Skin of body (tissue), 2 donors: ENCODE measurements around the gene CTAGE4. TPM values are rescaled to one million over a fixed set of nuclear protein-coding genes. Genes with fewer than 3 reads are reported as not detected.
"Not testable (repeated sequence)": the region's sequence is repeated elsewhere in the genome, so short reads cannot be mapped to it uniquely, and the experiment has no call there.

Experiments
- DNase-seq: peaks from one replicate; lab custom pipeline; 2025; lab: John Stamatoyannopoulos, UW
- total RNA-seq: library from RNA; depleted of rRNA; stranded (reverse); fragments of >200 nt; gene quantifications from one replicate; pipeline ENCODE4 v1.2.3, GENCODE V29; 2014

CTAGE4 gene
- total RNA-seq, 1 donor from 2014 or later: 9.1 TPM

DNA sequence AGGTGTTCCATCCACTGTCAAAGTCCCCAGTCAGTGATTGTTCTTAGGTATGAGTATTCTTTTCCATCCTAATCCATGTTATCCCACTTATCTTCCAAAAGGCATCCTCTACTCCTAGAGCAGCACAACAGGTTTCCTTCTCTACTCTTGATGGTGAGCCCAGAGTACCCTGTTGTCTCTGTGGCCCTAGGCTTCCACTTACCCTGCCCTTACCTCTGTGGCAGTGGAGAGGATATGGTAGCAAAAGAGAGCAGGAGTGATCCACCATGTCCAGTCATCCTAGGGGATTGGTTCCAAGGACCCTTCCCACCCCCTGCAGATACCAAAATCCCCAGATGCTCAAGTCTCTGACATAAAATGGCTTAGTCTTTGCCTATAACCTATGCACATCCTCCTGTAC lies 33.9 kb downstream of the CTAGE4 start:
- not testable (repeated sequence) for DNase-seq

DNA sequence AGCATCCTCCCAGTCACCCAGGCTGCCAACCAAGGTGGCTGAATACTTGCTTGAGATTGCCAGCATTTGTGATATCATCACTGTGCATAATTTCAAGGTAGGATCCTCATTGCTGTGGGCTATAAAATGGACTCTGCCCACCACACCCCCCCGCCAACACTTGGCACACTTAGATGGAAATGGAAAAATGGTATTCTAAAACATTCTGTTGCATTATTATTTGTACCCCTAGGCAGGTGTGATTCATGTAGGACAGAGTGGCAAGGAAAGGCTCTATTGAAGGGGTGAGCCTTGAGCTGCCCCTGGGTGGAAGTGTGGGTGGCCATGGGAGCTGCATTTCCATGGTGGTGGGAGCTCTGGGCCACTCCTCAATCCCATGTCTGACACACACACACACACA lies 35.3 kb downstream of the CTAGE4 start:
- DNase-seq: not testable (repeated sequence)

DNA sequence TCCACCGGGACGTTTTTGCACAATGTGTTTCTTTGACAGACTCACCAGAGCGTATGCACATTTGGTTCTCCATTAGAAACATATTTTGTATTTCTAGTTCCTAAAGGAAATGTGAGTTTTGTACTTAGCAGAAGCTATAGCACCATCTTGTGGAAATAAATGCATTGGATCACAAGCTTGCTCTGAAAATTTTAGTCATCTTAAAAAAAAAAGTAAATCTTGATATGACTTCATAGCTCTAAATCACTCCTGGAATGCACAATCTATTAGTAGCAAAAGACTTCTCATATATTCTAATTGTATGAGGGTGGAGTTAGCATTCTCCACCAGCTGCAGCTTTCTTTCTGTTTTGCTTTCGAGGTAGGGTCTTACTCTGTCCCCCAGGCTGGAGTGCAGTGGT lies 35.9 kb downstream of the CTAGE4 start:
- not testable (repeated sequence) for DNase-seq

DNA sequence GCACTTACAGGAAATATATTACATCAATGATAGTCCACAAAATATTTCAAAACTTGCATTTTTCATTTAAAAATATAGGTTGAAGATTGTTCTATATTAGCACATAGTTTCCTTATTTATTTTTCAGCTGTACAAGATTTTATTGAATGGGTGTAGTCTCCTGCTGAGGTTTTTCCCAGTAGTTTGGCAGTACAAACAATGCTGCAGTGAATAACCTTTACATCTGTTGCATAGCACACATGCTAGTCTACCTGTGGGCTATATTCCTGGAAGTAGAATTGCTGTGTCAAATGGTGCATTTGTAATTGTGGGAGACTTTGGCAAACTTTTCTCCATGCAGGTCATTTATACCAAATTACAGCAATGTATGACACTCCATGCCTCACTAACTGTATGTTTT lies 37.3 kb downstream of the CTAGE4 start:
- DNase-seq: not testable (repeated sequence)

DNA sequence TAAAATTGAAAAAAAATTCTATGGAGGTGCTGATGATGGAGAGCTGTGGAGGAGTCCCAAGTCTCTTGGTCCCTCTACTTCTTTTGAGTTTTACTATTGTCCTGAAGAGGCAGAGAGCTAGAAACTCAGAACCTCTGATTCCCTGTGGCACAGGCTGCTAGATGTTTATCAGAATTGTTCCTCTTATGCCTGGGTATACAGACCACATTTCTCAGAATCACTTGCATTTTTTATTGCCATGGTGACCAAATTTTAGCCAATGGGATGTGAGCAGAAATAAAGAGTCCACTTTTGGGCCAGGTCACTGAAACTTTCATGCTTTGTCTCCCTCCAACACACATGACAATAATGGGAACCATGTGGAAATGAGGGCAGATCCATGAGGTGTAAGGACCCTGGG lies 40.4 kb downstream of the CTAGE4 start:
- DNase-seq: not testable (repeated sequence)

DNA sequence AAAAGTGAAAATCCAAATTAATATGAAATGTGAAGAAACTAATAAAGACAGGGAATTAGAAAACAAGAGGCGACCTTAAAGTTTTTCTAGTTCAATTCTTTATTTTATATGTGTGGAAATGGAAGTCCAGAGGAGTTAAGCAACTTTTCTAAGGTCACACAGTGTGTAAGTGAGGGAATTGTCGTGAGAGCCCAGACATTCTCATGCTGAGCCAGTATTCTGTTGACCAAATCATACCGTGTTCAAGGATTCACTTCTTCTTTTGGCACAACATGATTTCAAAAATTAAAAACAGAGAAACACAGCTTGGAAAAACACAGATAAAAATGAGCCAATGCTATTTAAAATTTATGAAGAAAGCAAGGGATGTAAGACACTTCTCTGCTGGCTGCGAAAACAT lies 43.6 kb downstream of the CTAGE4 start:
- not testable (repeated sequence) for DNase-seq

DNA sequence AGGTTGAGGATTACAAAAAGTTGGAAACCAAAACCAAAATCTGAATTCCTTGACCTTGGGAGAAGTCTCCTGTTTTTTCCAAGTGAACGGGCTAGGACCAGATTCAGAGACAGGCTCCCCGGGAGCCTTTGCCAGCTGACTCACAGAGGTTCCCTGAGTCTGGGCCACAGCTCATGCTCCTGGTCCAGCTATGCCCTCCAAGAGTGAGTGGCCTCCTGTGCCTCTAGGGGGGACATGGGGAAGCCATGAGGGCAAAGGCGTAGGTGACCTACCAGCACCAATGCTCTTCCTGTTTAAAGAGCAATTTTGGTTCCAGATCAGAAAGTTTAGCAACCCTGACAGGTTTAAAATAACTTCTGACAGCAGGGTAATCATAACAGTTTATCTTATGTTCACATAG lies 45.5 kb downstream of the CTAGE4 start:
- DNase-seq: not testable (repeated sequence)

DNA sequence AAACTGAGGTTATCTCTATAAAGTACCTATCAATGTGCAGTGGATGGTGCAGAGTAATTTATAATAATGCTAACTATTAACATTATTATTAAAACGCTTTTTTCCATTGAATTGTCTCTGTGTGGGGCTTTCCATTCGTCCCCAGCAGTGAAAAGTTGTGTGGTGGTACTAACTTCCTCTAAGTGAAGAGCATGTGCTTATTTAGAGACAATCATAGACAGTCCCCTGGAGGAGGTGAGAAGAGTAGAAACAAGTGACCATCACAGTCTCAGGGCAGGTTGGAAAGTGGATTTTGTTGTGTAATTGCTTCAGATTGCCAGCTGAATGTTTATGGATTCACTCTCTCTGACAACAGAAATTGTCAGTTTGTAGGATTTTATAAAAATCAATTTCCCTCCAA lies 47.8 kb downstream of the CTAGE4 start:
- not testable (repeated sequence) for DNase-seq

DNA sequence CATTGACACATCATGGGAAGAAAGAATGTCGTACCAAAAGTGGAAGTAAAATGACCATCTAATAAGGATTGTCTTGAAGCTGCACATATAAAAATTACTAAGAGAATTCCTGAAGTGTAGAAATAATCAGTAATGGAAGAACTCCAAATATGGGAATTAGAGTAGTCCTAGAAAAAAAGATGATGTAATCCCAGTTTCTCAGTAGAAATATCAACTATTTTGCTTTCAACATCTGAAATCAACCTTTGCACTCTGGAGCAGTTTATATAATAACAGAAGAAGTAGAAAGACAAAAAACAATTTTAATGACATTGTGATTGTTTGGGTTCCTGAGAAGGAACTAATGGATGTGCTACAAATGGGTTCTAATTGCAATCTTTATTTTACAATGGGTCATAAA lies 49.8 kb downstream of the CTAGE4 start:
- DNase-seq: not testable (repeated sequence)

Other genes with a start within 250 kb of the CTAGE4 start
- not detected for gene OR2F2, start 248.2 kb upstream of the CTAGE4 start, total RNA-seq
- gene OR2F1, start 228.6 kb upstream of the CTAGE4 start, total RNA-seq: not detected
- not detected for gene OR6B1, start 183.1 kb upstream of the CTAGE4 start, total RNA-seq
- not detected for gene OR2A5, start 134.5 kb upstream of the CTAGE4 start, total RNA-seq
- gene OR2A25, start 113.7 kb upstream of the CTAGE4 start, total RNA-seq: not detected
- gene OR2A12, start 97.2 kb upstream of the CTAGE4 start, total RNA-seq: not detected
- gene OR2A2, start 73.9 kb upstream of the CTAGE4 start, total RNA-seq: not detected
- gene OR2A14, start 60.3 kb upstream of the CTAGE4 start, total RNA-seq: not detected
- 10.3 TPM for gene ARHGEF35, start 12.4 kb downstream of the CTAGE4 start, total RNA-seq
- gene OR2A42, start 56.1 kb downstream of the CTAGE4 start, total RNA-seq: 0.10 TPM
- gene OR2A7, start 81.3 kb downstream of the CTAGE4 start, total RNA-seq: 12.5 TPM
- 5.3 TPM for gene CTAGE8, start 85.8 kb downstream of the CTAGE4 start, total RNA-seq
- gene OR2A1, start 129.0 kb downstream of the CTAGE4 start, total RNA-seq: 0.20 TPM
- gene ARHGEF5, start 171.9 kb downstream of the CTAGE4 start, total RNA-seq: 14.3 TPM
- gene NOBOX, start 220.2 kb downstream of the CTAGE4 start, total RNA-seq: not detected